Heart left ventricle (tissue), 13 donors: Measurements from ENCODE around the gene SCP2.

Experiments used
- POLR2A ChIP-seq, 2 donors: fragments of 450-650 bp; IDR thresholded peaks; one replicate each; pipeline ENCODE4 v1.6.1; 2017; ENCODE audit warnings: antibody characterized with exemption in 2 of 2, mild to moderate bottlenecking in 2 of 2, moderate library complexity in 2 of 2
- TF ChIP-seq, protein P1 (sequence below), 12 donors: fragments of 200-600 bp; sonication (generic) in 4 of 12; IDR thresholded peaks; one replicate each; pipeline versions ENCODE4 v1.5.0 to v1.8.0; 2018 to 2022; ENCODE audit warnings: antibody characterized with exemption in 12 of 12, mild to moderate bottlenecking in 5 of 12
- donor health status: ischemic (EF 13 %, LVEDD 7.1; RV severe dilation, severe dysfunction).
- donor health status: DM: no; HTN: yes; CAD: no.
- donor health status: DM: no; HTN: no; CAD: no.
- donor health status: ischemic (EF 25% LVEDD 6.9; RV normal size, moderate dysfunction).
- donor health status: ischemic (EF 25% LVEDD 5.7; RV mildly dilated, moderate dysfunction).
- donor health status: ischemic (EF 35%, LVEDD 5.7; RV mildly dilated, moderate dysfunction).
- donor health status: nonischemic (EF 11% LVEDD 7.7; RV severe dilation, severe dysfunction).
- donor health status: DM: yes; HTN: yes; CAD: no.
- donor health status: PGD.
- donor health status: ischemic (EF 29% LVEDD 5.4; RV normal size, mild dysfunction).
- donor health status: nonischemic (EF 23%, LVEDD 6.1; RV moderate dilation, normal function).

DNA sequence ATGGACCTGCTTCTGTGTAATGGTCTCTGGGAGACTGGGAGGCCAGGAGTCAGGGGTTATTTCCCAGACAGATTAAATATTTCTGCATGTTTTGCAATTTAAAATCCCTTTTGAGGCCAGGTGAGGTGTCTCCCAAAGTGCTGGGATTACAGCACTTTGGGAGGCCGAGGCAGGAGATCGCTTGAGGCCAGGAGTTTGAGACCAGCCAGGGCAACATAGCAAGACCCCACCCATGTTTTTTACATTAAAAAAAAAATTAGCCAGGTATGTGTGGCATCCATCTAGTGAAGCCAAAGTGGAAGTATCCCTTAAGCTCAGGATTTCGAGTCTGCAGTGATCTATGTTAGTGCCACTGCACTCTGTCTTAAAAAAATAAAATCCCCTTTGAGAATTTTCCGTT is 39.6 kb upstream of the SCP2 start:
- TF ChIP-seq, protein P1, sequence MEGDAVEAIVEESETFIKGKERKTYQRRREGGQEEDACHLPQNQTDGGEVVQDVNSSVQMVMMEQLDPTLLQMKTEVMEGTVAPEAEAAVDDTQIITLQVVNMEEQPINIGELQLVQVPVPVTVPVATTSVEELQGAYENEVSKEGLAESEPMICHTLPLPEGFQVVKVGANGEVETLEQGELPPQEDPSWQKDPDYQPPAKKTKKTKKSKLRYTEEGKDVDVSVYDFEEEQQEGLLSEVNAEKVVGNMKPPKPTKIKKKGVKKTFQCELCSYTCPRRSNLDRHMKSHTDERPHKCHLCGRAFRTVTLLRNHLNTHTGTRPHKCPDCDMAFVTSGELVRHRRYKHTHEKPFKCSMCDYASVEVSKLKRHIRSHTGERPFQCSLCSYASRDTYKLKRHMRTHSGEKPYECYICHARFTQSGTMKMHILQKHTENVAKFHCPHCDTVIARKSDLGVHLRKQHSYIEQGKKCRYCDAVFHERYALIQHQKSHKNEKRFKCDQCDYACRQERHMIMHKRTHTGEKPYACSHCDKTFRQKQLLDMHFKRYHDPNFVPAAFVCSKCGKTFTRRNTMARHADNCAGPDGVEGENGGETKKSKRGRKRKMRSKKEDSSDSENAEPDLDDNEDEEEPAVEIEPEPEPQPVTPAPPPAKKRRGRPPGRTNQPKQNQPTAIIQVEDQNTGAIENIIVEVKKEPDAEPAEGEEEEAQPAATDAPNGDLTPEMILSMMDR (IDR thresholded peaks at IDR 0.05) = no peak
- no peak for TF ChIP-seq POLR2A (IDR thresholded peaks at IDR 0.05)
